Measurements from ENCODE around the gene LPP. TPM values are rescaled to one million over a fixed set of nuclear protein-coding genes. Genes with fewer than 3 reads are reported as not detected.

LPP gene
- total and polyA plus RNA-seq, 8 donors = 4.9 to 84.4 (median 45.9) TPM

- DNase-seq (no peak), ATAC-seq (no peak), FAIRE-seq (no peak)
- 91 to 94% methylated on average over 3 of the region's 3 CpGs for WGBS, 2 donors
- Histone ChIP-seq H3K4me1 (peaks cover 0 to under 1% (median 0%) of the 10 kb centered on the region in 3 donors), H3K27ac (no peak overlapping the region), H3K4me3 (no peak overlapping the region), H3K27me3 (no peaks in the 10 kb centered on the region), H3K36me3 (no peaks in the 10 kb centered on the region), H3K9me3 (no peaks in the 10 kb centered on the region)
- intact Hi-C loops (cut with DNase I) = no loop called here
- TF ChIP-seq CTCF (IDR thresholded peaks at IDR 0.05) = no peak
Observed at GRCh38 chr3:188206787-188207186, 52.8 kb downstream of the LPP start.

- no peaks in the 10 kb centered on the region for H3K27me3 ChIP-seq
- 92 to 93% methylated on average over 5 of the region's 5 CpGs for WGBS, 2 donors
Observed at GRCh38 chr3:188207941-188208515, 54.1 kb downstream of the LPP start.

GRCh38 chr3:188208516-188208981 lies 54.6 kb downstream of the LPP start:
- no peak for DNase-seq
- 79 to 82% methylated on average over 7 of the region's 7 CpGs for WGBS, 2 donors
- no peak for FAIRE-seq
- no peak for TF ChIP-seq CTCF (IDR thresholded peaks at IDR 0.05)
- Histone ChIP-seq H3K9me3 (no peaks in the 10 kb centered on the region), H3K27ac (no peak overlapping the region), H3K27me3 (no peaks in the 10 kb centered on the region), H3K36me3 (no peaks in the 10 kb centered on the region), H3K4me1 (peaks cover 0 to 9% (median 0%) of the 10 kb centered on the region in 3 donors), H3K4me3 (no peak overlapping the region)
- intact Hi-C loops (cut with DNase I) = no loop called here
- no peak for ATAC-seq

More at GRCh38 chr3:188207941-188208515, 54.1 kb downstream of the LPP start:
- Histone ChIP-seq H3K4me1 (peaks cover 0 to 9% (median 0%) of the 10 kb centered on the region in 3 donors), H3K4me3 (no peak overlapping the region), H3K36me3 (no peaks in the 10 kb centered on the region), H3K27ac (no peak overlapping the region), H3K9me3 (no peaks in the 10 kb centered on the region)
- intact Hi-C loops (cut with DNase I) = no loop called here
- FAIRE-seq (no peak), ATAC-seq (no peak), DNase-seq (no peak)
- TF ChIP-seq CTCF (IDR thresholded peaks at IDR 0.05) = no peak

- Histone ChIP-seq H3K4me3 (no peak overlapping the region), H3K9me3 (no peaks in the 10 kb centered on the region), H3K27me3 (no peaks in the 10 kb centered on the region), H3K36me3 (no peaks in the 10 kb centered on the region), H3K27ac (no peak overlapping the region), H3K4me1 (peaks cover 0 to 9% (median 0%) of the 10 kb centered on the region in 3 donors)
- intact Hi-C loops (cut with DNase I) = no loop called here
- no peak for FAIRE-seq
- no peak for DNase-seq
- WGBS, 2 donors = 86 to 88% methylated on average over 3 of the region's 3 CpGs
- no peak for ATAC-seq
- TF ChIP-seq CTCF (IDR thresholded peaks at IDR 0.05) = no peak
Observed at GRCh38 chr3:188209034-188209433, 55.1 kb downstream of the LPP start.

GRCh38 chr3:188209740-188210139 lies 55.8 kb downstream of the LPP start:
- Histone ChIP-seq H3K27ac (no peak overlapping the region), H3K27me3 (no peaks in the 10 kb centered on the region), H3K9me3 (no peaks in the 10 kb centered on the region), H3K4me3 (no peak overlapping the region), H3K36me3 (no peaks in the 10 kb centered on the region), H3K4me1 (peaks cover 0 to 9% (median 0%) of the 10 kb centered on the region in 3 donors)
- no peak for ATAC-seq
- TF ChIP-seq CTCF (IDR thresholded peaks at IDR 0.05) = no peak
- no peak for DNase-seq
- FAIRE-seq = no peak
- intact Hi-C loops (cut with DNase I) = no loop called here
- WGBS, 2 donors = 83 to 100% methylated on average over 1 of the region's 1 CpG
